SU-DHL-6 (cell line): Measurements from ENCODE around the gene NPBWR2.

Experiments
- H2AFZ ChIP-seq: fragments of 200-600 bp; sonication (generic); 2 replicates; pipeline ENCODE4 v1.6.1; 2014; ENCODE audit warnings: low read depth, mild to moderate bottlenecking, moderate library complexity, mixed read lengths, antibody characterized with exemption, low read length; ENCODE audit not compliant: severe bottlenecking
- H3F3A ChIP-seq: fragments of 200-600 bp; shearing (Covaris generic); 2 replicates; pipeline ENCODE4 v1.6.0; 2016; ENCODE audit warnings: antibody characterized with exemption, mild to moderate bottlenecking; ENCODE audit not compliant: insufficient read depth
- H3K27ac ChIP-seq: fragments of 200-600 bp; sonication (generic); 2 replicates; pipeline ENCODE4 v1.5.1; 2016; ENCODE audit warnings: low read depth, mild to moderate bottlenecking, low read length, moderate library complexity, mixed read lengths
- H3K27me3 ChIP-seq: fragments of 200-600 bp; sonication (generic), shearing (Covaris generic); 2 replicates; pipeline ENCODE4 v1.6.0; 2014; ENCODE audit warnings: mild to moderate bottlenecking, low read length
- H3K36me3 ChIP-seq: fragments of 200-600 bp; sonication (generic); 2 replicates; pipeline ENCODE4 v1.6.1; 2014; ENCODE audit warnings: mild to moderate bottlenecking, low read length, mixed read lengths
- H3K4me2 ChIP-seq: fragments of 300-600, 200-600 bp; shearing (Covaris generic), sonication (generic); 2 replicates; pipeline ENCODE4 v1.6.0; 2014; ENCODE audit warnings: low read length, low read depth, mild to moderate bottlenecking; ENCODE audit not compliant: poor library complexity, severe bottlenecking
- H3K4me3 ChIP-seq: fragments of 200-600 bp; sonication (generic); 2 replicates; pipeline ENCODE4 v1.5.1; 2014; ENCODE audit warnings: antibody characterized with exemption, low read length, mild to moderate bottlenecking, mixed read lengths; ENCODE audit not compliant: insufficient read depth, poor library complexity, severe bottlenecking
- H3K79me2 ChIP-seq: fragments of 200-600 bp; sonication (generic); 2 replicates; pipeline ENCODE4 v1.6.1; 2014; ENCODE audit warnings: mild to moderate bottlenecking, low read length, moderate library complexity; ENCODE audit not compliant: insufficient read depth
- H3K9ac ChIP-seq: fragments of 200-600 bp; sonication (generic); 2 replicates; pipeline ENCODE4 v1.7.0; 2014; ENCODE audit warnings: mild to moderate bottlenecking, low read length
- H3K9me2 ChIP-seq: fragments of 200-600 bp; sonication (generic); replicated peaks from 2 replicates; pipeline ENCODE4 v1.6.1; 2014; ENCODE audit warnings: low read length; ENCODE audit not compliant: insufficient read depth
- H3K9me3 ChIP-seq: fragments of 200-600 bp; sonication (generic); 2 replicates; pipeline ENCODE4 v1.6.1; 2014; ENCODE audit warnings: low read length, mixed read lengths; ENCODE audit not compliant: insufficient read depth
- H4K20me1 ChIP-seq: fragments of 200-600 bp; sonication (generic); 2 replicates; pipeline ENCODE4 v1.6.1; 2014; ENCODE audit warnings: low read depth, mild to moderate bottlenecking, antibody characterized with exemption, low read length, moderate library complexity, mixed read lengths
- EZH2phosphoT487 ChIP-seq: fragments of 200-600 bp; sonication (generic), shearing (Covaris generic); conservative IDR thresholded peaks from 2 replicates; pipeline ENCODE4 v1.6.1; 2018; ENCODE audit warnings: mild to moderate bottlenecking, antibody characterized with exemption, low read length, moderate library complexity, mixed read lengths
- TF ChIP-seq, protein P1 (sequence below): fragments of 200-600 bp; sonication (generic); IDR thresholded peaks from one replicate; pipeline ENCODE4 v1.5.1; 2017; ENCODE audit warnings: antibody characterized with exemption, mild to moderate bottlenecking, low read length, moderate library complexity; ENCODE audit not compliant: insufficient read depth, poor library complexity, severe bottlenecking

Gene NPBWR2

DNA sequence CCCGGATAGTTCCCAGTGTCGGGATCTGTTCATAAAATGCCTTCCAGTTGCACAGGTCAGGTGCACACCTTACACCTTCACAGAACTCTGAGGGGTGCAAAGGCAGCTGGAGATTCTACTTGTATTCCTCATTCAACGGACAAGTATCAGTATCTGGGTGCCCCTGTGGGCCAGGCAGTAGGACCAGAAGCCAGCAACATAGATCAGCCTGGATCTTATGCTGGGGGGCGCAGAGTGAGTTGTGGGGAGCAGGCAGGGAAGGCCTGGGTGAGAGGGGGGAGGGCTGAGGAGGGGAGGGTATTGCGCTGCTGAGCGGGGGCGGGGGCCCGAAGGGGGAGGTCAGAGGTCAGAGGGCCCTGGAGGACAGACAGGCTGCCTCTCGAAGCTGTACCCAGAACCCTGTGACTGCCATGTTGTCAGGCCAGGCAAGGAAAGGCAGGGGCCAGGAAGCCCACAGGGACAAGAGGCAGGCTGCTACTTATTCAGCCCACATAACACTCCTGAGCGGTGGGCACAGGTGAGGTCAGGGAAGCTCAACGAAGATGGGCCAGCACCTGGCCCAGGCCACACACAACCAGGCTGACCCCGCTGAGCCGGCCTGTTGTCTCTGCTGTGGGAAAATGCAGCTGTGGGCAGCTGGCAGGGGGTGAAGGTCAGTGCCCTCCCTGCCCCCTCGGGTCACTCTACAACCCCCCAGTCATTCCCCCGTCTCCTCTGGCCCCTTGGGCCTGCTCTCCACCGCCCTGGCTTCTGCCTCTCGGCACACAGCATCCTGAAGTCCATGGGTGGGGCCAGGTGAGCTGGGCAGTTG, 26.3 kb downstream of the NPBWR2 start:
- Histone ChIP-seq H3F3A (peaks cover 36% of the 10 kb centered on the region), H3K27me3 (no peaks in the 10 kb centered on the region), H2AFZ (no peak overlapping the region), H3K9me3 (no peaks in the 10 kb centered on the region), H3K9me2 (no peaks in the 10 kb centered on the region), H3K4me2 (no peak overlapping the region), H3K36me3 (no peaks in the 10 kb centered on the region), H3K27ac (no peak overlapping the region), H3K4me3 (no peak overlapping the region), H4K20me1 (no peaks in the 10 kb centered on the region), H3K9ac (peak overlapping the region; percentile 52; the same call in 1 of the 2 replicates), H3K79me2 (no peaks in the 10 kb centered on the region)
- TF ChIP-seq, protein P1, sequence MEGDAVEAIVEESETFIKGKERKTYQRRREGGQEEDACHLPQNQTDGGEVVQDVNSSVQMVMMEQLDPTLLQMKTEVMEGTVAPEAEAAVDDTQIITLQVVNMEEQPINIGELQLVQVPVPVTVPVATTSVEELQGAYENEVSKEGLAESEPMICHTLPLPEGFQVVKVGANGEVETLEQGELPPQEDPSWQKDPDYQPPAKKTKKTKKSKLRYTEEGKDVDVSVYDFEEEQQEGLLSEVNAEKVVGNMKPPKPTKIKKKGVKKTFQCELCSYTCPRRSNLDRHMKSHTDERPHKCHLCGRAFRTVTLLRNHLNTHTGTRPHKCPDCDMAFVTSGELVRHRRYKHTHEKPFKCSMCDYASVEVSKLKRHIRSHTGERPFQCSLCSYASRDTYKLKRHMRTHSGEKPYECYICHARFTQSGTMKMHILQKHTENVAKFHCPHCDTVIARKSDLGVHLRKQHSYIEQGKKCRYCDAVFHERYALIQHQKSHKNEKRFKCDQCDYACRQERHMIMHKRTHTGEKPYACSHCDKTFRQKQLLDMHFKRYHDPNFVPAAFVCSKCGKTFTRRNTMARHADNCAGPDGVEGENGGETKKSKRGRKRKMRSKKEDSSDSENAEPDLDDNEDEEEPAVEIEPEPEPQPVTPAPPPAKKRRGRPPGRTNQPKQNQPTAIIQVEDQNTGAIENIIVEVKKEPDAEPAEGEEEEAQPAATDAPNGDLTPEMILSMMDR = no peak
- TF ChIP-seq EZH2phosphoT487 = no peak

DNA sequence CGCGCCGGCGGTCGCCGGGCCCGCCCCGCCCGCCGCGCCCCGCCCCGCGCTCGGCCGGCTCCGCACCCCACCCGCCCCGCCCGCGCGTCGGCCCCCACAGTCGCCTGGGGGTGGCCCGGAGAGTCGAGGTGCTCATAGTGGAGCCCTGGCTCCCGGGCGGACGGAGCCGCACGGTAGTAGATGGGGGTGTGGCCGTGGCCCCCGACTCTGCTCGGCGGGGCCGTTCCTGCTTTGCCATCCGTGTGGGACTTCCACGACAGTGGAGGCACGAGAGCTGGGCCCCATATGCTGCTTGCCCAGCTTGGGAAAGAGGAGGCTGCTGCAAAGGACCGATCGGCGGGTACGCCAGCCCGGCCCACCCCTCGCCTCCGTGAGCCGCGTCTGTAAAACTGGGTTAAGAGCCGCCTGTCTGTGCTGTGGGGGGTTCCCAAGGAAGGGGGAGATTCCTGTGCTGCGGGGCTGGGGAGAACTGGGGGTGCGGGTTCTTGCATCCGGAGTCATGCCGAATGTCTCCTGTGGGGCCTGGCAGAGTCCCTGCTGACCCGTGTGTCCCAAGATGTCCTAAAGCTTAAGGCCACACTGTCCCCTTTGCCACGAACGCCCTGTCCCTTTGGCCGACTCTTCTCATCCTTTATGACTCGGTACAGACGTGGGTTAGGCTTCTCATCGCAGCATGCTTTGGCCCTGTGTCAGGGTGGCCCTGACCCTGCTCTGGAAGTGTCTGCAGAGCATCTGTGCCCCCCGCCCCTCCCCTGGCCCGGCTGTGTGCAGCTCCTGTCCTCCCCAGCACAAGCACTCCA, 27.2 kb downstream of the NPBWR2 start, which contains the start of gene OPRL1:
Gene OPRL1, plus strand, starts transcription at position 70 of the 800 bp plus-strand sequence. CDS start 12,639 bp downstream, outside the sequence.
- Histone ChIP-seq H3K27me3 (no peaks in the 10 kb centered on the region), H3F3A (peaks cover 36% of the 10 kb centered on the region), H3K36me3 (no peaks in the 10 kb centered on the region), H3K27ac (peak within 1 kb of the TSS; percentile 95), H3K9me3 (no peaks in the 10 kb centered on the region), H3K79me2 (no peaks in the 10 kb centered on the region), H3K9ac (peak within 1 kb of the TSS; percentile 91), H3K4me3 (peak within 1 kb of the TSS; percentile 68), H3K4me2 (peak within 1 kb of the TSS; percentile 87), H4K20me1 (no peaks in the 10 kb centered on the region), H3K9me2 (no peaks in the 10 kb centered on the region), H2AFZ (peak within 1 kb of the TSS; percentile 43)
- no peak for TF ChIP-seq EZH2phosphoT487
- TF ChIP-seq, protein P1 = no peak

DNA sequence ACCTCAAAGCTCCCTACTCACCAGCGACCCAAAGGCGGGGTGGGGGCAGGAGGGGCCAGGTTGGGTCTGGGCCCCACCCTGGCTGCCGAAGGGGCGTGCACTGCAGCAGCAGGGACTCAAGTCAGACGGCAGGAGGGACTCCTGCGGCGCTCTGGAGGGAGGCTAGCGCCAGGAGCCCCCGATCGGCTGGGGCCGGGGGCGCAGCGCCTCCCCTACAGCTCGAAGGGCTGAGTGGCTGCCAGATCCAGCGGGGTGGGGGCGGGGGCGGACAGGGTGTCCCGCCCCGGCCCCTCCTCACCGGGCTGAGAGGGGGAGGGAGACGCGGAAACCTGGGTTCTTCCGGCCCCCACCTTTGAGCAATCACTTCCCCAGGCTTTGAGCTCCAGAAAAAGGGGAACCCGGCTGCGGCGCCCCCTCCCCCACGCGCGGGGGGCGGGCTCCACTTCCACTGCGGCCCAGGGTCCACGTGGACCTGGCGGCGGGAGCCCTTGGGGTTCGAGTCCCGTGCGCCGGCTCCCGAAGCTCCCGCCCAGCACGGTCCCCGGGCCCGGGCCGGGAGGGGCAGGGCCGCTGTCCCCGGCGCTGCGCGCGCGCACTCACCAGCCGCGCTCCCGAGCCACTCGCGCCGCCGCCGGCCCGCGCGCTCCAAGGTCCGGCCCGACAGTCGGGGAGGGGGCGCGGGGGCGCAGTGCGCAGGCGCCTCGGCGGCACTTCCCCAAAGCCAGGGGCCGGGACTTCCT, 27.9 kb downstream of the NPBWR2 start, which contains the start of gene RGS19:
Gene RGS19, minus strand, starts transcription at position 246 of the 740 bp plus-strand sequence. CDS start 2,632 bp downstream, outside the sequence.
- H2AFZ ChIP-seq = peak within 1 kb of the TSS; percentile 43
- TF ChIP-seq, protein P1 = no peak
- TF ChIP-seq EZH2phosphoT487 = no peak

More for the DNA sequence above, 27.9 kb downstream of the NPBWR2 start, which contains the start of gene RGS19:
- Histone ChIP-seq H3K9me3 (no peaks in the 10 kb centered on the region), H3K9me2 (no peaks in the 10 kb centered on the region), H3K27me3 (no peaks in the 10 kb centered on the region), H3K9ac (peak within 1 kb of the TSS; percentile 91), H3K79me2 (no peaks in the 10 kb centered on the region), H3K27ac (peak within 1 kb of the TSS; percentile 95), H4K20me1 (no peaks in the 10 kb centered on the region), H3K4me3 (peak within 1 kb of the TSS; percentile 68), H3K4me2 (peak within 1 kb of the TSS; percentile 87), H3F3A (peaks cover 36% of the 10 kb centered on the region), H3K36me3 (no peaks in the 10 kb centered on the region)
